Measurements from ENCODE around the gene GREM2. TPM values are rescaled to one million over a fixed set of nuclear protein-coding genes. Genes with fewer than 3 reads are reported as not detected.

GREM2 gene
- total RNA-seq, 1 experiment from 2014 or later = not detected

GRCh38 chr1:240527086-240527485 lies 84.9 kb downstream of the GREM2 start:
- no peak overlapping the region for H4K5ac ChIP-seq (ENCODE audit: insufficient read length, low read depth, low read length)
- no peaks in the 10 kb centered on the region for H3K9me3 ChIP-seq (ENCODE audit: control insufficient read depth, low read depth, low read length)
- Mint-ChIP-seq H3K36me3 (ENCODE audit: insufficient read depth in 1 of 3, low read depth in 3 of 3) (no peaks in the 10 kb centered on the region), H3K4me3 (no peak overlapping the region), H3K27me3 (ENCODE audit: low read depth) (no peaks in the 10 kb centered on the region), H3K27ac (no peak overlapping the region), H3K9me3 (no peaks in the 10 kb centered on the region), H3K4me1 (peaks cover 3 to 7% of the 10 kb centered on the region in 2 experiments; a peak in 3 of 4 replicates)
- WGBS (ENCODE audit: extremely low coverage, insufficient read length, low lambda C conversion rate) = no CpG with 5 or more reads among the region's 1 CpG
- no peak overlapping the region for H2BK5ac ChIP-seq (ENCODE audit: insufficient read length, low read length)
- H3K79me1 ChIP-seq (ENCODE audit: insufficient read depth, low read depth, low read length, poor library complexity, severe bottlenecking) = no peaks in the 10 kb centered on the region
- no peak overlapping the region for H2BK15ac ChIP-seq (ENCODE audit: low read depth, low read length)
- no peaks in the 10 kb centered on the region for H3K79me2 ChIP-seq (ENCODE audit: insufficient read depth, low read length)
- no peak overlapping the region for H4K8ac ChIP-seq (replicated peaks; ENCODE audit: insufficient read length, low read depth, low read length)
- H3K4me2 ChIP-seq (ENCODE audit: insufficient read depth, insufficient read length, low read length) = no peak overlapping the region
- H3K27me3 ChIP-seq (ENCODE audit: insufficient read depth, low read length) = no peaks in the 10 kb centered on the region
- H4K91ac ChIP-seq (ENCODE audit: insufficient read length, low read depth, low read length) = no peak overlapping the region
- no peak overlapping the region for H3K14ac ChIP-seq (ENCODE audit: insufficient read depth, low read length)
- H4K20me1 ChIP-seq (ENCODE audit: control insufficient read depth, insufficient read depth, insufficient read length) = no peaks in the 10 kb centered on the region
- H2AK5ac ChIP-seq (ENCODE audit: insufficient read length, low read length) = no peak overlapping the region
- no peak overlapping the region for H3K56ac ChIP-seq (ENCODE audit: insufficient read length, low read depth, low read length)
- DNase-seq = no peak
- H3K18ac ChIP-seq (ENCODE audit: insufficient read length, low read depth, low read length) = no peak overlapping the region
- no peak overlapping the region for H2BK12ac ChIP-seq (ENCODE audit: insufficient read length, low read depth, low read length)
- no peak overlapping the region for H2AFZ ChIP-seq (ENCODE audit: low read length)
- H3K27ac ChIP-seq (ENCODE audit: insufficient read length, low read depth, low read length) = no peak overlapping the region
- no peak overlapping the region for H3K23ac ChIP-seq (ENCODE audit: insufficient read length, low read depth, low read length)
- H3K4me1 ChIP-seq (ENCODE audit: insufficient read depth, low read length) = no peaks in the 10 kb centered on the region
- H3K23me2 ChIP-seq (ENCODE audit: insufficient read length, low read depth, low read length, poor library complexity, severe bottlenecking) = no peaks in the 10 kb centered on the region
- no peak overlapping the region for H2BK120ac ChIP-seq (ENCODE audit: low read depth, low read length, poor library complexity, severe bottlenecking)
- no peak overlapping the region for H3T11ph ChIP-seq (ENCODE audit: low read length)
- no peak overlapping the region for H3K4ac ChIP-seq (ENCODE audit: low read depth, low read length)
- H2BK20ac ChIP-seq (ENCODE audit: low read depth, low read length, poor library complexity, severe bottlenecking) = no peak overlapping the region
- H3K9ac ChIP-seq (ENCODE audit: extremely low read depth, insufficient read length, low read length) = no peak overlapping the region
- TF ChIP-seq, protein P1, sequence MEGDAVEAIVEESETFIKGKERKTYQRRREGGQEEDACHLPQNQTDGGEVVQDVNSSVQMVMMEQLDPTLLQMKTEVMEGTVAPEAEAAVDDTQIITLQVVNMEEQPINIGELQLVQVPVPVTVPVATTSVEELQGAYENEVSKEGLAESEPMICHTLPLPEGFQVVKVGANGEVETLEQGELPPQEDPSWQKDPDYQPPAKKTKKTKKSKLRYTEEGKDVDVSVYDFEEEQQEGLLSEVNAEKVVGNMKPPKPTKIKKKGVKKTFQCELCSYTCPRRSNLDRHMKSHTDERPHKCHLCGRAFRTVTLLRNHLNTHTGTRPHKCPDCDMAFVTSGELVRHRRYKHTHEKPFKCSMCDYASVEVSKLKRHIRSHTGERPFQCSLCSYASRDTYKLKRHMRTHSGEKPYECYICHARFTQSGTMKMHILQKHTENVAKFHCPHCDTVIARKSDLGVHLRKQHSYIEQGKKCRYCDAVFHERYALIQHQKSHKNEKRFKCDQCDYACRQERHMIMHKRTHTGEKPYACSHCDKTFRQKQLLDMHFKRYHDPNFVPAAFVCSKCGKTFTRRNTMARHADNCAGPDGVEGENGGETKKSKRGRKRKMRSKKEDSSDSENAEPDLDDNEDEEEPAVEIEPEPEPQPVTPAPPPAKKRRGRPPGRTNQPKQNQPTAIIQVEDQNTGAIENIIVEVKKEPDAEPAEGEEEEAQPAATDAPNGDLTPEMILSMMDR (conservative IDR thresholded peaks at IDR 0.05) = no peak
